NCI-H1048 (cell line): Measurements from ENCODE around the gene NBAS.

ENCODE experiments used
- DNase-seq: peaks from one replicate; lab custom pipeline; 2025; lab: John Stamatoyannopoulos, UW

Gene NBAS

GRCh38 chr2:15303874-15304273 lies 257.3 kb downstream of the NBAS start:
- no peak for DNase-seq

GRCh38 chr2:15302154-15302553 lies 259.0 kb downstream of the NBAS start:
- DNase-seq = no peak

- DNase-seq = no peak
Measured at GRCh38 chr2:15300624-15301573, 260.2 kb downstream of the NBAS start.

- no peak for DNase-seq
Measured at GRCh38 chr2:15299904-15300520, 261.1 kb downstream of the NBAS start.

- no peak for DNase-seq
Measured at GRCh38 chr2:15298770-15299169, 262.4 kb downstream of the NBAS start.

GRCh38 chr2:15293262-15293937 lies 267.7 kb downstream of the NBAS start:
- DNase-seq = no peak

GRCh38 chr2:15287447-15288184 lies 273.5 kb downstream of the NBAS start:
- DNase-seq = no peak

- no peak for DNase-seq
Measured at GRCh38 chr2:15284614-15285013, 276.5 kb downstream of the NBAS start.

GRCh38 chr2:15281681-15282080 lies 279.5 kb downstream of the NBAS start:
- DNase-seq = no peak

- DNase-seq = no peak
Measured at GRCh38 chr2:15279201-15279876, 281.8 kb downstream of the NBAS start.

GRCh38 chr2:15278296-15278695 lies 282.8 kb downstream of the NBAS start:
- no peak for DNase-seq

- no peak for DNase-seq
Measured at GRCh38 chr2:15275346-15275745, 285.8 kb downstream of the NBAS start.

GRCh38 chr2:15273452-15273851 lies 287.7 kb downstream of the NBAS start:
- no peak for DNase-seq

- DNase-seq = no peak
Measured at GRCh38 chr2:15272942-15273341, 288.2 kb downstream of the NBAS start.

- DNase-seq = no peak
Measured at GRCh38 chr2:15271941-15272542, 289.1 kb downstream of the NBAS start.

GRCh38 chr2:15271276-15271675 lies 289.9 kb downstream of the NBAS start:
- DNase-seq = no peak

- no peak for DNase-seq
Measured at GRCh38 chr2:15269043-15269442, 292.1 kb downstream of the NBAS start.

- DNase-seq = no peak
Measured at GRCh38 chr2:15265889-15266288, 295.2 kb downstream of the NBAS start.

GRCh38 chr2:15263976-15264685 lies 297.0 kb downstream of the NBAS start:
- DNase-seq = no peak

GRCh38 chr2:15262792-15263191 lies 298.3 kb downstream of the NBAS start:
- DNase-seq = no peak
